HG02943 (cell line): ENCODE results near the gene HSFX2.
"Not testable (repeated sequence)": the region's sequence is repeated elsewhere in the genome, so short reads cannot be mapped to it uniquely, and the experiment has no call there.

Source experiments
- ATAC-seq: cut with Tn5 transposase; IDR thresholded peaks from one replicate; pipeline ENCODE4 v1.9.1; 2021; ENCODE audit warnings: mild to moderate bottlenecking, low read depth, moderate library complexity; ENCODE audit not compliant: unreplicated experiment

The HSFX2 gene

GRCh38 chrX:149595943-149596342, 829 bp upstream of the HSFX2 start:
- ATAC-seq = not testable (repeated sequence)

GRCh38 chrX:149590993-149591392, 4.1 kb downstream of the HSFX2 start:
- not testable (repeated sequence) for ATAC-seq

GRCh38 chrX:149587359-149587758, 7.8 kb downstream of the HSFX2 start, which contains the start of gene MAGEA9B:
MAGEA9B (minus strand) TSS chrX:149587459; CDS start chrX:149583179, 4,280 bp downstream.
- not testable (repeated sequence) for ATAC-seq

GRCh38 chrX:149585631-149586030, 9.5 kb downstream of the HSFX2 start:
- not testable (repeated sequence) for ATAC-seq

GRCh38 chrX:149573456-149573855, 21.7 kb downstream of the HSFX2 start:
- peak; percentile 100 for ATAC-seq

- no peak for ATAC-seq
These were observed 22.4 kb downstream of the HSFX2 start for GRCh38 chrX:149572743-149573142.

- no peak for ATAC-seq
These were observed 23.3 kb downstream of the HSFX2 start for GRCh38 chrX:149571770-149572169.

- no peak for ATAC-seq
These were observed 24.4 kb downstream of the HSFX2 start for GRCh38 chrX:149570668-149571067.

- ATAC-seq = no peak
These were observed 25.3 kb downstream of the HSFX2 start for GRCh38 chrX:149569770-149570169.

- no peak for ATAC-seq
These were observed 26.3 kb downstream of the HSFX2 start for GRCh38 chrX:149568701-149569296.

- ATAC-seq = no peak
These were observed 27.3 kb downstream of the HSFX2 start for GRCh38 chrX:149567621-149568417.

- ATAC-seq = no peak
These were observed 31.8 kb downstream of the HSFX2 start for GRCh38 chrX:149563359-149563758.

- ATAC-seq = not testable (repeated sequence)
These were observed 39.9 kb downstream of the HSFX2 start for GRCh38 chrX:149555251-149555650.

GRCh38 chrX:149551939-149552248, 43.2 kb downstream of the HSFX2 start:
- not testable (repeated sequence) for ATAC-seq

- ATAC-seq = not testable (repeated sequence)
These were observed 43.7 kb downstream of the HSFX2 start for GRCh38 chrX:149551245-149551938.

- not testable (repeated sequence) for ATAC-seq
These were observed 44.7 kb downstream of the HSFX2 start for GRCh38 chrX:149550454-149550853.

GRCh38 chrX:149549701-149550100, 45.4 kb downstream of the HSFX2 start, which contains the start of gene HSFX3:
HSFX3 (minus strand) TSS chrX:149549924; CDS start chrX:149549852, 72 bp downstream.
- ATAC-seq = not testable (repeated sequence)

- ATAC-seq = not testable (repeated sequence)
These were observed 47.3 kb downstream of the HSFX2 start for GRCh38 chrX:149547782-149548181.

- not testable (repeated sequence) for ATAC-seq
These were observed 48.2 kb downstream of the HSFX2 start for GRCh38 chrX:149546962-149547361.

GRCh38 chrX:149545545-149546543, 49.3 kb downstream of the HSFX2 start:
- not testable (repeated sequence) for ATAC-seq
